ENCODE measurements around the gene ARCN1. TPM values are rescaled to one million over a fixed set of nuclear protein-coding genes. Genes with fewer than 3 reads are reported as not detected.

Gene ARCN1
- total RNA-seq, 1 donor from 2014 or later, result 112 TPM

- Histone ChIP-seq H3K9me3 (ENCODE audit: low read depth) (no peaks in the 10 kb centered on the region), H3K27me3 (no peaks in the 10 kb centered on the region), H3K4me3 (no peak overlapping the region), H3K4me1 (no peaks in the 10 kb centered on the region), H4K20me1 (ENCODE audit: low read depth) (no peaks in the 10 kb centered on the region), H2AFZ (replicated peaks) (no peak overlapping the region), H3K9ac (no peak overlapping the region), H3K4me2 (no peak overlapping the region), H3F3A (ENCODE audit: low read depth) (no peaks in the 10 kb centered on the region), H3K36me3 (no peaks in the 10 kb centered on the region), H3K27ac (no peak overlapping the region), H3K79me2 (ENCODE audit: low read depth) (no peaks in the 10 kb centered on the region)
- H3K9me3 Mint-ChIP-seq, result no peaks in the 10 kb centered on the region
- no peak for DNase-seq (ENCODE audit: low spot score)
- no peaks in the 10 kb centered on the region for H3K4me1 Mint-ChIP-seq
- no peak overlapping the region for H3K27ac Mint-ChIP-seq
- no peak overlapping the region for H3K4me3 Mint-ChIP-seq
- peaks cover 5% of the 10 kb centered on the region for H3K27me3 Mint-ChIP-seq (ENCODE audit: insufficient read depth, low read depth)
- TF ChIP-seq EZH2 (IDR thresholded peaks at IDR 0.05), result no peak
- peaks cover 32% of the 10 kb centered on the region for H3K36me3 Mint-ChIP-seq
Observed at GRCh38 chr11:118649941-118650340, 77.7 kb downstream of the ARCN1 start.

- Histone ChIP-seq H3K27me3 (no peaks in the 10 kb centered on the region), H3K4me3 (no peak overlapping the region), H3K4me2 (no peak overlapping the region), H3K9me3 (ENCODE audit: low read depth) (no peaks in the 10 kb centered on the region), H4K20me1 (ENCODE audit: low read depth) (no peaks in the 10 kb centered on the region), H3K27ac (no peak overlapping the region), H2AFZ (replicated peaks) (no peak overlapping the region), H3K4me1 (no peaks in the 10 kb centered on the region), H3F3A (ENCODE audit: low read depth) (no peaks in the 10 kb centered on the region), H3K9ac (no peak overlapping the region), H3K79me2 (ENCODE audit: low read depth) (no peaks in the 10 kb centered on the region), H3K36me3 (no peaks in the 10 kb centered on the region)
- Mint-ChIP-seq H3K36me3 (peaks cover 32% of the 10 kb centered on the region), H3K27ac (no peak overlapping the region), H3K9me3 (no peaks in the 10 kb centered on the region), H3K27me3 (ENCODE audit: insufficient read depth, low read depth) (peaks cover 5% of the 10 kb centered on the region), H3K4me1 (no peaks in the 10 kb centered on the region), H3K4me3 (no peak overlapping the region)
- TF ChIP-seq EZH2phosphoT487 (IDR thresholded peaks at IDR 0.05), result no peak
- DNase-seq (ENCODE audit: low spot score), result no peak
Observed at GRCh38 chr11:118650366-118650765, 78.2 kb downstream of the ARCN1 start.

- H3K27me3 ChIP-seq, result no peaks in the 10 kb centered on the region
- H3K79me2 ChIP-seq (ENCODE audit: low read depth), result no peaks in the 10 kb centered on the region
- no peak overlapping the region for H3K4me3 ChIP-seq
- H3K9ac ChIP-seq, result no peak overlapping the region
- DNase-seq (ENCODE audit: low spot score), result no peak
- peaks cover 5% of the 10 kb centered on the region for H3K27me3 Mint-ChIP-seq (ENCODE audit: insufficient read depth, low read depth)
- H3K36me3 ChIP-seq, result no peaks in the 10 kb centered on the region
- TF ChIP-seq EZH2 (IDR thresholded peaks at IDR 0.05), result no peak
- no peak for TF ChIP-seq EZH2phosphoT487 (IDR thresholded peaks at IDR 0.05)
- TF ChIP-seq, protein P1, sequence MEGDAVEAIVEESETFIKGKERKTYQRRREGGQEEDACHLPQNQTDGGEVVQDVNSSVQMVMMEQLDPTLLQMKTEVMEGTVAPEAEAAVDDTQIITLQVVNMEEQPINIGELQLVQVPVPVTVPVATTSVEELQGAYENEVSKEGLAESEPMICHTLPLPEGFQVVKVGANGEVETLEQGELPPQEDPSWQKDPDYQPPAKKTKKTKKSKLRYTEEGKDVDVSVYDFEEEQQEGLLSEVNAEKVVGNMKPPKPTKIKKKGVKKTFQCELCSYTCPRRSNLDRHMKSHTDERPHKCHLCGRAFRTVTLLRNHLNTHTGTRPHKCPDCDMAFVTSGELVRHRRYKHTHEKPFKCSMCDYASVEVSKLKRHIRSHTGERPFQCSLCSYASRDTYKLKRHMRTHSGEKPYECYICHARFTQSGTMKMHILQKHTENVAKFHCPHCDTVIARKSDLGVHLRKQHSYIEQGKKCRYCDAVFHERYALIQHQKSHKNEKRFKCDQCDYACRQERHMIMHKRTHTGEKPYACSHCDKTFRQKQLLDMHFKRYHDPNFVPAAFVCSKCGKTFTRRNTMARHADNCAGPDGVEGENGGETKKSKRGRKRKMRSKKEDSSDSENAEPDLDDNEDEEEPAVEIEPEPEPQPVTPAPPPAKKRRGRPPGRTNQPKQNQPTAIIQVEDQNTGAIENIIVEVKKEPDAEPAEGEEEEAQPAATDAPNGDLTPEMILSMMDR (IDR thresholded peaks at IDR 0.05), result no peak
- no peak overlapping the region for H3K4me2 ChIP-seq
- no peaks in the 10 kb centered on the region for H3K9me3 ChIP-seq (ENCODE audit: low read depth)
- H3K9me3 Mint-ChIP-seq, result no peaks in the 10 kb centered on the region
- no peaks in the 10 kb centered on the region for H3K4me1 ChIP-seq
- no peaks in the 10 kb centered on the region for H4K20me1 ChIP-seq (ENCODE audit: low read depth)
- no peak overlapping the region for H3K4me3 Mint-ChIP-seq
- H3K36me3 Mint-ChIP-seq, result peaks cover 26% of the 10 kb centered on the region
- H3K27ac ChIP-seq, result no peak overlapping the region
- H2AFZ ChIP-seq (replicated peaks), result no peak overlapping the region
- peak overlapping the region; percentile 86 for H3K27ac Mint-ChIP-seq
- H3F3A ChIP-seq (ENCODE audit: low read depth), result no peaks in the 10 kb centered on the region
- H3K4me1 Mint-ChIP-seq, result peaks cover 2% of the 10 kb centered on the region
Observed at GRCh38 chr11:118651820-118652219, 79.6 kb downstream of the ARCN1 start.

Small RNA genes within 50 kb of the gene (microRNA-seq; reads per million reads assigned to microRNA genes)
- not detected for gene MIR6716

Small RNA genes within 50 kb of the gene (small RNA-seq; reads per million reads assigned to genes)
- gene RNU6-1157P, result not detected

Other genes starting within 250 kb of the ARCN1 start
- not detected in 2 replicates for gene CD3D, start 229.7 kb upstream of the ARCN1 start, total RNA-seq (ENCODE audit: low replicate concordance)
- not detected in 2 replicates for gene CD3G, start 228.1 kb upstream of the ARCN1 start, total RNA-seq (ENCODE audit: low replicate concordance)
- gene UBE4A, start 212.8 kb upstream of the ARCN1 start, total RNA-seq (ENCODE audit: low replicate concordance), result 36.1 and 45.0 TPM in 2 replicates
- 42.6 and 113 TPM in 2 replicates for gene ATP5MG, start 170.8 kb upstream of the ARCN1 start, total RNA-seq (ENCODE audit: low replicate concordance)
- 63.6 and 73.8 TPM in 2 replicates for gene KMT2A, start 135.9 kb upstream of the ARCN1 start, total RNA-seq (ENCODE audit: low replicate concordance)
- 0.62 TPM in 1 of 2 replicates, not detected in the other for gene TTC36, start 44.9 kb upstream of the ARCN1 start, total RNA-seq (ENCODE audit: low replicate concordance)
- gene TMEM25, start 41.2 kb upstream of the ARCN1 start, total RNA-seq (ENCODE audit: low replicate concordance), result 28.2 and 29.0 TPM in 2 replicates
- 40.1 and 47.5 TPM in 2 replicates for gene IFT46, start 6.5 kb upstream of the ARCN1 start, total RNA-seq (ENCODE audit: low replicate concordance)
- gene PHLDB1, start 35.2 kb downstream of the ARCN1 start, total RNA-seq (ENCODE audit: low replicate concordance), result 35.7 and 100 TPM in 2 replicates
- gene TREH, start 107.2 kb downstream of the ARCN1 start, total RNA-seq (ENCODE audit: low replicate concordance), result not detected in 2 replicates
- 191 and 332 TPM in 2 replicates for gene DDX6, start 218.8 kb downstream of the ARCN1 start, total RNA-seq (ENCODE audit: low replicate concordance)